GM18526 (cell line): Measurements from ENCODE around the gene RHOXF2.

Source experiments
- POLR2A ChIP-seq: IDR thresholded peaks from 3 replicates; pipeline ENCODE4 v1.6.1; 2011; ENCODE audit not compliant: insufficient read length; ENCODE audit errors: extremely low read depth

RHOXF2 gene

GRCh38 chrX:120205816-120206753 lies 47.7 kb downstream of the RHOXF2 start:
- TF ChIP-seq POLR2A: no peak

- TF ChIP-seq POLR2A: no peak
These were observed 48.7 kb downstream of the RHOXF2 start for GRCh38 chrX:120207009-120207605.

GRCh38 chrX:120213438-120214265 lies 55.2 kb downstream of the RHOXF2 start:
- TF ChIP-seq POLR2A: no peak
